Amniotic stem cell (primary cell): ENCODE data around the gene ABCA4.

Experiments used
- DNase-seq: peaks from one replicate; lab custom pipeline; 2025; lab: John Stamatoyannopoulos, UW

ABCA4 gene

GRCh38 chr1:94050675-94051074 is 70.3 kb downstream of the ABCA4 start:
- DNase-seq: no peak

DNA sequence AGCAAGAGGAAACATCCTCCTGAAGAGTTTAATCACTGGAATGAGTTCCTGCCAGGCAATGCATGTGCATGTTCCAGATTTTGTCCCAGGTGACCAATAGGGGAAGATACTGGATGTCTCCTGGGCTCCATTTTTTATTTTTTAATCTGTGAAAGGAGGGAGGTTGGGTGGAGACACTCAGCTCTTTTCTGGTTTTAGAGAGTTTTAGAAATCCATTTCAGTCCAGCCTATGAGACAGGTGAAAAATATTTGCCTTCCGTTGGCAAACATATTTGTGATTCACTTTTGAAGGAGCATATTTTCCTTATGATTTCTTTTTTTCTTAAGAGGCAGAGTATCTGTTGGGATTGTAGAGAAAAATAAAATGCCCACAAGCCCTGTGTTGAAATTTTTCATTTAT is 70.7 kb downstream of the ABCA4 start:
- DNase-seq: no peak

GRCh38 chr1:94049791-94050190 is 71.2 kb downstream of the ABCA4 start:
- DNase-seq: no peak

- DNase-seq: no peak
These were observed 72.4 kb downstream of the ABCA4 start for GRCh38 chr1:94048413-94049164.

GRCh38 chr1:94047949-94048348 is 73.0 kb downstream of the ABCA4 start:
- no peak for DNase-seq

DNA sequence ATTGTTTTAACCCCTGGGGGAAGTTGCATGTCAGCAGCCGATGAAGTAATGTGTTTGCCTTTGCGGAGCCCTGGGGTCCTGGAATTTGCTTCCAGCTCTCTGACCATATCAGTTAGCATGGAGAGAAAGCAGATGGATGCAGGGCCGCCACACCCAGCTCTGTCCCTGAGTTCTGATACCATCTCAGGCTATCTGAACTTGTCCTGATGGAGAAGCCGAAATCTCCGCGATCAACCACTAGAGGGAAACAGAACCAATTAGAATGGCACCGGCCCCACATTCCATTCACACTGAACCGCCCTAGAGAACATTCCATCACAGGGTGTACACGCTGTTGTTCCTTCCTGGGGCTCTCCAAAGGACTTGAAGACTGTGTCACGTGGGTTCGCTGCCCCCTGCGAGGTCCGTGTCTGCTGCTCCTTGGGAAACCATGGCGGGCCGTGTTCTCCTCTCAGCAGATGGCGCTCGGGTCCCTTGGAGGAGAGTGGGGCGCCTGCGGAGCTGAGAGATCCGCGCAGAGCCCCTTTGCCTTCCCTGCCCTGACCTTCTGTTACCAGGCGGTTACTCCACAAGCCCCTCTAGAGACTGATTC is 75.4 kb downstream of the ABCA4 start:
- DNase-seq: peak; percentile 85

DNA sequence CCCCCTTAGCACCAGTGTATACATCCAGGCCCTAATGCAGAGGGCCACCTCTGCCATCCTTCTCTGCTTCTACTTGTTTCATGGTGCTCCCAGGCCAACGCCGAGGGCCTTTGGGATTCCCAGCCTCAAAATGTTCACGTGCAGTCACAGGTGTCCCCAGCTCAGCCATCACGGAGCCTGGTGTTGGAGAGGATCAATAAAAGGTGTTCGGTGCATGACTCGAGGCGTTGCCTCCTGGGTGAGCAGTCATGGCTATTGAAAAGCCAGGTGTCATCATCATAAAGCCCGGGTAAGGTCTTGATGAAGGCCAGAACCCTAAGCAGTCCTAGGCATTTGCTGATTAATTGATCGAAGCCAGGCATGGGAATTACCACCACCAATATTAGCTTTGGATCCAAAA is 76.1 kb downstream of the ABCA4 start:
- no peak for DNase-seq

DNA sequence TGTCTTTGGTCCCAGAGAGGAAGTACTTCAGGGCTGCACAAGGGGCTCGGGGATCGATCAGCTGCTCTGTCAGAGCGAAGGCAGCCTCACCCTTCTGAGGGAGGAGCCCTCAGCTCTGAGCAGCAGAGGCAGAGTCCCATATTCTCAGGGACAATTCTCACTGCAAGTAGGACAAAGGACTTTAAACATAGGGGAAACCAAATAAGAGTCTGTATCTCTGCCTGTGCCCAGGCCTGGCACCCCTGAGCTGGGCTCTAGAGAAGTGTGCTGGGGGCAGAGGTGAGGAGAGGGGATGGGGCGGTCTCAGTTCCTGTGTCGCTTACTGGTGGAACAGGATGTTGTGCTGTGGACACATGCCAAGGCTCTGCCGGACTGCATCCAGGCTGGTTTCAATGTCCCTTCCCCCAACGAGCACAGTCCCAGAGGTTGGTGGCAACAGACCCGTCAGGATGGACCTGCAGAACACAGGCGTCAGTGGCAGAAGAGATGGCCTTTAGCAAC is 76.6 kb downstream of the ABCA4 start:
- no peak for DNase-seq

DNA sequence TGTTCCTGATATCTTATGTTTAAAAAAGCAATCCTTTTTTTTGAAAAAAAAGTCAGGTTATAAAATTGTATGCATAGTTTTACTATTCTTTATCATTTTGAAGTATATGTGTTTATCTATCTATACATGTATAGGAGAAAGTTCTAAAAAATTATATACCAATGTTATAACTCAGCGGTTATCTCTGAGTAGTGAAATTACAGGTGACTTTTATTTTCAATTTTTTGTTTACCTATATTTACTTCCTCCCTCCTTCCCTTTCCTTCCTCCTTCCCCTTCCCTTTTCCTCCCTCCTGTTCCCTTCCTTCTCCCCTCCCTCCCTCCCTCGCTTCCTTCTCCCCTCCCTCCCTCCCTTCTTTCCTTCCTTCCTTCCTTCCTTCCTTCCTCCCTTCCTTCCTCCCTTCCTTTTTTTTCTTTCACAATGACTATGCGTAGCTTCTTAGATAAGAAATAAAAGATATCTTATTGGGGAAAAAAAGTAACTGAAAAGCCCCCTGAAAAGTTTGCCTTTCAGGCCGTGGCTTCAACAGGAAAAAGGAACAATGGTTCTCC is 77.1 kb downstream of the ABCA4 start:
- DNase-seq: no peak

DNA sequence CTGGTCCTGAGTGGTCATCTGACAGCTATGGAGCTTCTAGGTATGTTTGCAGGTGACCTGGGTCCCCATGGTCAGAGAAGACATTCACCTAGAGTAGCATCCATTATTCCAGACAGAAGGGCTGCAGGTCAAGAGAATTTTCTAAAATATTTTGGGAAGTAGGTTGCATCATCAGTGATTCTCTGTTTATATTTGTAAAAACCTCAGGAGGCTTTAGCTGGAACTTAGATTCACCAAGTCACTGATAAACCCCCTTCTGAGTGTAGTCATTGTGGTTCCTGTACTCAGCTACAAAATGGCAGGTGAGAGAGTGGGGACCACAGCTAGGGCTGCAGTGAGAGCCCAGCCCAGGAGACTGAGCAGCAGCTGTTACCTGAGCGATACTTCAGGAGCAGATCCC is 78.6 kb downstream of the ABCA4 start:
- no peak for DNase-seq

DNA sequence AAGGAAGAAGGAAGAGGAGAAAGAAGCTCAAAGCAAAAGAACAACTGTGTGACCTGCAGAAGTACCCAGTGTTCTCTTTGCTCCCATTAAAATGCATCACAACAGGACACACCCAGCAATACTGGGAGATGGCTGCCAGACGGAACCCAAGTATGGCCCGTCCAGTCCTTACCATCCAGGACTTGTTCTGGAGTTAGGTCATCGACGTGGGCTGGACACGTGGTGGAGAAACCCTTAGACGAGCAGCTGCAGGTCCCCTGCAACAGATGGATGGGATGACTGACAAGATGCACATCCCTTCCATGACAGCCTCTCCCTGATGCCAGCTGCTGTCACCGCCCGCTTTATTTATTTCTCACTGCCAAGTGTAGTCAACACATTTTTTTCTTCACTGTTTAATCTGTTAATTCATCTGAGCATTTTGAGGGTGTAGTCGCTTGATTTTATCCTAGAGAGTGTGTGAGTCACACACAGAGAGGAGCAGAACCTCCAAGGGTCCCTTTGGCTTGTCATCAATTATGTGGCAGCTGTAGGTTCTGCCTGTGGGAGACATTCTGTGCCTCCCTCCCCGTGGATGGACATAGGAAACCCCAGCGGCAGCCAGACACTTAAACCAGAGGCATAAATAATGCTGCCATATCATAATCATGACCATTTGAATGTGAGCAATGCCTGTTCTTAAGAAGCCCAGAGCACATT is 80.9 kb downstream of the ABCA4 start:
- no peak for DNase-seq

DNA sequence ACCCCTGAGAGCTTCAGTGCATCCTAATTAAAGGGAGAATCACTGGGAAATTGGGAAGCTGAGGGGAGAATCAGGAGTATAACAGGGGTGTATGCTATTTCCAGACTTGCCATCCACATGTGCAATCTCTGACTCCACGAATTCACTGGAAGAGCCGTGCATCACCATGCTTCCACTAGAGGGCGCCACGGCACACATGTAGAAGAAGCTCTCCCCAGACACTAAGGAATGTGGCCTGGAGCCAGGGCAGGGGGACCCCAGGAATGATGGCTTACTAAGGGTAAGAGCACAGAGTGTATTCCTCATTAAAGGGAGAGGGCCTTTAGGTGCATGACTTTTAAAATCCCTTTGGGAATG is 81.5 kb downstream of the ABCA4 start:
- DNase-seq: peak; percentile 45

DNA sequence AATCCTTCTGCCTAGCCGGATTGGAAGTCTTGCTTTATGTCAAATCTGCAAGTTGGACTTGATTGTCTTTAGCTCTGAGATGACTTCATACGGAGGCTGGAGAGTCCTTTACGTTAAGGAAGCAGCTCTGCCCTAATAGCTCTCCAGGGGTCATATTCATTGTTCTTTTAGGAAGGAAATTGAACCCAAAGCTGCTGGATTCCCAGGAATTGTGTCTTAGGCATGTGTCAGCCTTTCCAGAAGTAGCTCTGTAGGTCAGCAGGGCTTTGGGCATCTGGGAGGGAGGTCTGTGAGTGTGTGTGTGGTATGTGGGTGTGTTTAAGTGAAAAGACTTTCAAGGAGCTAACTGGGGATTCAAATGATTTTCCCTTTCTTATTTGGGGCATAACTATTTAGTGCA is 82.4 kb downstream of the ABCA4 start:
- no peak for DNase-seq

DNA sequence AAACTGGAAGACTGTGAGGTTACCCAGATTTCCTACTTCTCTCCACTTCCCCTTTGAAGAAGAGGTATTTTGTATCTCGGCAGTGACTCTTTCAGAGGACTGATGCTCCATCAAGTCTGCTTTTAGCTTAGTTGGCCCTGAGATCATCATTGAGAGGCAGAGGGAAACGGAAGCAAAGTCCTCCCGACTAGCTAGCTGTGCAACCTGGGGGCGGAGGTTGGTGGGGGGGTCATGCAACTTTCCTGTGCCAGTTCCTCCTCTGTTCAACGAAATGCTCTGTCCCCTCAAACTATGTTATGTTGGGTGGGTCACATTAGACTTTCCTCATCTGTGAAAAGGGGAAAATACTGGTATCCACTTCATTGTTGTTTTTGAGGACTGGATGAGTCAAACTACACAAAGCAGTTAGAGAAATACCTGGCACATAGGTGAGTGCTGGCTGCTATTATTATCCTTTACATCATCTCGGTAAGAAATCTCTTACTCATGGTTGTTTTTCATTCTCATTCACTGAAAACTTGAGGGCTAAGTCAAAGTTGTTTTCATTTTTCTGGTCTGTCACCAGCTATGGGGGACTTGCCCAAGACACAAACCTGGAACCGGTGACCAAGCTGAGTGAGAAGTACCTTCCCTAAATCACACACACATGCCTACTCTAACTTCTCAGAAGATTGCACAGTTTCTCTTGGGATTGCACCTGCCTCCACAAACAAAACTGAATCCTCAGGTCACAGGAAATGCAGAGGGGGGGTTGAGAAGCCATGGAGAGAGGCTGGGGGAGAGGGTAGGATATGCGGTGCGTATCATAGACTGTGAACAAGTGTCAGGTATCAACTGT is 83.3 kb downstream of the ABCA4 start:
- DNase-seq: no peak

GRCh38 chr1:94036730-94037129 is 84.2 kb downstream of the ABCA4 start:
- DNase-seq: peak; percentile 79

DNA sequence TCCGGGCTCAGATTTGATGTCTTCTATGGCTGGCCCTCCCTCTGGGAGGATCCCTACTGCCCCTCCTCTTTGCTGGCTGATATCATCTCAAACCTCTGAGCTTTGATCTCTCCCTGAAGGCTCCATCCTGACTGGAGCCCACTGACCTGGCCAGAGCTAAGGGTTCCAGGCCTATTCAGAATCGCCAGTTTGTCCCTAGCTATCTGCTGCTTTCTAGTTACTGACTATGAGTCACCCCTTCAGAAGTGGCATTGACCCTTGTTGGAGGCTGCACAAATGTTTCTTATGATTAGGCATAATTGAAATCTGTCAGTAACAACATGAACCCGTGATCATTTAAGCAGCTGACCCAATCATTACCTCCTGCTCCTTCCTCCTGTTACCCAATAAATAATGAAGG is 87.1 kb downstream of the ABCA4 start:
- DNase-seq: no peak

GRCh38 chr1:94032637-94033036 is 88.3 kb downstream of the ABCA4 start:
- no peak for DNase-seq

DNA sequence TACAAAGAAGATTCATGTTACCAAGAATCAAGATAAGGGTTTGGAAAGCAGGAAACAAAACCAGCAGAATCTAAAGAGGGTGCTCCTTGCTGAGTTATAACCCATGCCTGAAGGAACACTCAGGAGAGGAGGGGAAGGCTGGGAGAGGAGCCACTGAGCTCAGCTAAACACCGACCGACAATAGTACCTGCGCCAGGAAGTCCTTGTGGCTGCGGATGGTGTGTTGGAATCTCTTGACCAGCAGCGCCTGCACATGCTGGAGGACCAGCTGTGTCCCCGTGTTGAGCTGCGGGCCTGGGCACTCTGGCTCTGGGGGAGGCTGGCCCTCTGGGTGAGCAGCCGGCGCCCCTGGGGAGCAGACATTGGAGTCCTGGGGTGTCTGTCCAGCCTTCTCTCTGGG is 89.4 kb downstream of the ABCA4 start:
- DNase-seq: no peak

DNA sequence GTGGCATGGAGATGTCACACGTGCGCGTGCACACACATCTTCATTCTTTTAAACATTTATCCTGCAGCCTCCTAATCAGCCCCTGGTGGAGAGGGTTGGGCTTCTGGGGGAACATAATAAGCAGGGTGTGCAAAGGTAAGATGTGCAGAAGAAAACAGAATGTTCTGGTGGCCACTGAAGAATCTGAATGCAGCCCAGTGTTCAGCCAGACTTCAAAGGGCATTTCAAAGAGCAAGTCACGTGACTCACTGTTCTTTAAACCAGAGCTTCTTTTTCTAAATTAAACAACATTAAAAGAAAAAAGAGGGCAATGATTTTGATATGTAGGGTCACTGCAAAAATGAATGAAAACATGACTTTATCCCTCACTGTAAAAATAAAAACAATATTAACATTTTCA is 89.8 kb downstream of the ABCA4 start:
- no peak for DNase-seq

- DNase-seq: no peak
These were observed 91.6 kb downstream of the ABCA4 start for GRCh38 chr1:94029130-94029993.
